OCI-LY3 (cell line): Measurements from ENCODE around the gene MCCC2.
"Not testable (repeated sequence)": the region's sequence is repeated elsewhere in the genome, so short reads cannot be mapped to it uniquely, and the experiment has no call there.

Source experiments
- H2AFZ ChIP-seq: fragments of 200-600, 300-600 bp; shearing (Covaris generic); 2 replicates; pipeline ENCODE4 v1.6.0; 2014; ENCODE audit warnings: antibody characterized with exemption, low read depth, low read length
- H3K27ac ChIP-seq: fragments of 200-600, 300-600 bp; sonication (generic); 2 replicates; pipeline ENCODE4 v1.5.1; 2014; ENCODE audit warnings: mild to moderate bottlenecking, low read length, moderate library complexity, mixed read lengths
- H3K27me3 ChIP-seq: fragments of 200-600, 300-600 bp; sonication (generic); 2 replicates; pipeline ENCODE4 v1.6.1; 2014; ENCODE audit warnings: low read depth, low read length, mixed read lengths
- H3K36me3 ChIP-seq: fragments of 200-600, 300-600 bp; sonication (generic); replicated peaks from 2 replicates; pipeline ENCODE3; 2014; ENCODE audit warnings: low read depth, low read length, mixed read lengths
- H3K4me1 ChIP-seq: fragments of 300-600, 200-600 bp; sonication (generic); 2 replicates; pipeline ENCODE4 v1.6.1; 2014; ENCODE audit warnings: low read length, mixed read lengths
- H3K4me2 ChIP-seq: fragments of 200-600, 300-600 bp; sonication (generic); 2 replicates; pipeline ENCODE4 v1.6.1; 2014; ENCODE audit warnings: low read length, mixed read lengths
- H3K4me3 ChIP-seq: fragments of 300-600, 200-600 bp; sonication (generic); 2 replicates; pipeline ENCODE4 v1.5.1; 2014; ENCODE audit warnings: antibody characterized with exemption, mild to moderate bottlenecking, low read length, moderate library complexity
- H3K79me2 ChIP-seq: fragments of 300-600, 200-600 bp; shearing (Covaris generic); 2 replicates; pipeline ENCODE4 v1.6.1; 2014; ENCODE audit warnings: mild to moderate bottlenecking, low read length, mixed read lengths
- H3K9ac ChIP-seq: fragments of 300-600, 200-600 bp; shearing (Covaris generic); 2 replicates; pipeline ENCODE4 v1.6.0; 2014; ENCODE audit warnings: mild to moderate bottlenecking, low read length, moderate library complexity
- H3K9me3 ChIP-seq: fragments of 200-600, 300-600 bp; shearing (Covaris generic); 2 replicates; pipeline ENCODE4 v1.6.1; 2014; ENCODE audit warnings: low read length, mixed read lengths; ENCODE audit not compliant: insufficient read depth
- H4K20me1 ChIP-seq: fragments of 200-600, 300-600 bp; sonication (generic); 2 replicates; pipeline ENCODE4 v1.6.1; 2016; ENCODE audit warnings: low read length, mixed read lengths; ENCODE audit not compliant: insufficient read depth
- EZH2phosphoT487 ChIP-seq: fragments of 200-600 bp; shearing (Covaris generic); IDR thresholded peaks from 2 replicates; pipeline ENCODE4 v1.6.1; 2018; ENCODE audit warnings: antibody characterized with exemption, mixed run types, low read depth
- TF ChIP-seq, protein P1 (sequence below): fragments of 200-600, 300-600 bp; sonication (generic); IDR thresholded peaks from 2 replicates; pipeline ENCODE4 v1.5.1; 2014; ENCODE audit warnings: antibody characterized with exemption, low read length, low read depth

The MCCC2 gene

DNA sequence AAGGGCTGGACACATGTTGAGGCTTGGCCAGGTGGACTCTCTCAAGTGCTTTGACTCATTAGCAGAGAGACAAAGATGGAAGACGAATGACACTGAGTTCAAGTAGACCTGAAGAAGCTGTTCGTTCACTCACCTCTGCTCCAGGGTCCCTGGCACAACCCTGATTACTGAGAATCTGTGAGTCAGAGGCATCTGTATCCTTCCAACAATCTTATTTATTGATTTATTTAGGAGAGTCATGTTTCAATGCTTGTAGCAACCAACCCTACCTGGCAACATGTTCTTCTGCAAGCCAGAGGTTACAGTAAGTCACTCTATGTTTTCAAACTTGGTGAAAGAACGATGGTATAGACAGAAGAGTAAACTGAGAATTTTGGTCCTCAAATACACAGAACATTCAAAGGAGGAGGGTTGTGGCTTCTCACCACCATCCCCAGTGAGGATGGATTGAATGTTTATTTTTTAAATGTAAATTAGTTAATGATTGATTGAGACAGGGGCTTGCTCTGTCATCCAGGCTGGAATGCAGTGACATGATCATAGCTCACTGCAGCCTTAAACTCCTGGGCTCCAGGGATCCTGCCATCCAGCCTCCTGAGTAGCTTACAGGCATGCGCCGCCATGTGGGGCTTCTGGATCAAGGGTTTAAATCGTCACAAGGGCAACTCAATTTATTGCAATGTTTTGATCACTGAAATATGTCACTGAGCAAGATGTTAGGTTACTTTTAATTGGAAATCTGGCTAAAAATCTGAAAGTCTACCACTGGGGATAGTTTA, 76.2 kb downstream of the MCCC2 start:
- H4K20me1 ChIP-seq, result no peaks in the 10 kb centered on the region
- H3K36me3 ChIP-seq, result no peaks in the 10 kb centered on the region
- no peaks in the 10 kb centered on the region for H3K27me3 ChIP-seq
- TF ChIP-seq, protein P1, sequence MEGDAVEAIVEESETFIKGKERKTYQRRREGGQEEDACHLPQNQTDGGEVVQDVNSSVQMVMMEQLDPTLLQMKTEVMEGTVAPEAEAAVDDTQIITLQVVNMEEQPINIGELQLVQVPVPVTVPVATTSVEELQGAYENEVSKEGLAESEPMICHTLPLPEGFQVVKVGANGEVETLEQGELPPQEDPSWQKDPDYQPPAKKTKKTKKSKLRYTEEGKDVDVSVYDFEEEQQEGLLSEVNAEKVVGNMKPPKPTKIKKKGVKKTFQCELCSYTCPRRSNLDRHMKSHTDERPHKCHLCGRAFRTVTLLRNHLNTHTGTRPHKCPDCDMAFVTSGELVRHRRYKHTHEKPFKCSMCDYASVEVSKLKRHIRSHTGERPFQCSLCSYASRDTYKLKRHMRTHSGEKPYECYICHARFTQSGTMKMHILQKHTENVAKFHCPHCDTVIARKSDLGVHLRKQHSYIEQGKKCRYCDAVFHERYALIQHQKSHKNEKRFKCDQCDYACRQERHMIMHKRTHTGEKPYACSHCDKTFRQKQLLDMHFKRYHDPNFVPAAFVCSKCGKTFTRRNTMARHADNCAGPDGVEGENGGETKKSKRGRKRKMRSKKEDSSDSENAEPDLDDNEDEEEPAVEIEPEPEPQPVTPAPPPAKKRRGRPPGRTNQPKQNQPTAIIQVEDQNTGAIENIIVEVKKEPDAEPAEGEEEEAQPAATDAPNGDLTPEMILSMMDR, result no peak
- no peak for TF ChIP-seq EZH2phosphoT487
- no peaks in the 10 kb centered on the region for H3K4me1 ChIP-seq
- no peaks in the 10 kb centered on the region for H3K9me3 ChIP-seq
- H2AFZ ChIP-seq, result no peak overlapping the region
- H3K27ac ChIP-seq, result no peak overlapping the region
- no peaks in the 10 kb centered on the region for H3K79me2 ChIP-seq
- no peak overlapping the region for H3K4me2 ChIP-seq
- no peak overlapping the region for H3K9ac ChIP-seq
- no peak overlapping the region for H3K4me3 ChIP-seq

DNA sequence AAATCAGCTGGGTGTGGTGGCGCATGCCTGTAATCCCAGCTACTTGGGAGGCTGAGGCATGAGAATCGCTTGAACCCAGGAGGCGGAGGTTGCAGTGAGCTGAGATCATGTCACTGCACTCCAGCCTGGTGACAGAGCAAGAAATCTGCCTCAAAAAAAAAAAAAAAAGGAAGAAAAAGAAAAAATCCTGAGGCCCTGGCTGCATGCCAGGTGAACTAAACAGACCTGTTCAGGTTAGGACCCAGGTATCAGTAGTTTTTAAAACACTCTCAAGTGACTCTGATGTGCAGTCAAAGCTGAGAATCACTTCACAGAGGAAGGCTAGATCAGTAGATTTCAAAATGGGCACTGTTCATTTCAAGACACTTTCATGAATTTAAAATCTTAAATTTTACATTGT, 77.5 kb downstream of the MCCC2 start:
- not testable (repeated sequence) for H3K36me3 ChIP-seq, H2AFZ ChIP-seq, H3K4me2 ChIP-seq, H3K4me1 ChIP-seq, H3K9me3 ChIP-seq, H3K27ac ChIP-seq, H3K79me2 ChIP-seq, H3K27me3 ChIP-seq, H4K20me1 ChIP-seq, H3K4me3 ChIP-seq, H3K9ac ChIP-seq

DNA sequence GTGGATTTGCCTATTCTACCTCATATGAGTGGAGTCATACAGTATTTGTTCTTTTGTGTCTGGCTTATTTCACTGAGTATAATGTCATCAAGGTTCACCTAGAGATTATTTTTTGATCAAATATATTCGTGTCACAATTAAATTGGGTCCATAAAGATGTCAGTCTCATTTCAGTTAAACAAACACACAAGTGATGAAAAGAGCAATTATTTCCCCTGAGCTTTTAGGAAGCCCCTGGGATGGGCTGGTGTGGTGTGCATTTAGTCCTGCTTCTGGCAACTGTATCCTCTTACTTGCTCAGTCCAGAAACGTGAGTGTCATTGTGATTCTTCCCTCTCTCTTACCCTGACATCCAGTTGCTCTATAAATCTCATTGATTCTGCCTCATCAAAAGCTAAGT, 79.2 kb downstream of the MCCC2 start:
- no peak overlapping the region for H2AFZ ChIP-seq
- TF ChIP-seq EZH2phosphoT487, result no peak
- TF ChIP-seq, protein P1, result no peak
- H3K4me2 ChIP-seq, result no peak overlapping the region
- no peak overlapping the region for H3K9ac ChIP-seq
- no peaks in the 10 kb centered on the region for H3K79me2 ChIP-seq
- no peaks in the 10 kb centered on the region for H4K20me1 ChIP-seq
- no peak overlapping the region for H3K4me3 ChIP-seq
- H3K27ac ChIP-seq, result no peak overlapping the region
- no peaks in the 10 kb centered on the region for H3K27me3 ChIP-seq
- no peaks in the 10 kb centered on the region for H3K4me1 ChIP-seq
- no peaks in the 10 kb centered on the region for H3K9me3 ChIP-seq
- H3K36me3 ChIP-seq, result no peaks in the 10 kb centered on the region

DNA sequence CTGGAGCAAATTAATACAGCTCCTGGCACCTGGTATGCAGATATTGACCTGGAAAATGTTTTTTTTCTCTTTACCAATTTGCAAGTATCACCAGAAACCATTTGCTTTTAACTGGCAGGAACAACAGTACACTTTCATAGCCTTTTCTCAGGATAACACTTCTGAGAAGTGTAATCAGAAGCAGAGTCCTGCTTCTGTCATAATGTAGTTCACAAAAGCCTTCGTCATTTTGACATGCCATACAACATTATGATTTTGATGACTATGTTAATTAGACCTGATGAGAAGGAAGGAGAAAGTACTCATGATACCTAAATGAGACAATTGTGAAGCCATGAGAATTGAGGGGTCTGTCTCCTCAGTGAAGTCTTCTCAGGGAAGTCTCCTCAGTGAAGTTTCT, 90.8 kb downstream of the MCCC2 start:
- Histone ChIP-seq H4K20me1 (no peaks in the 10 kb centered on the region), H3K4me3 (no peak overlapping the region), H3K79me2 (no peaks in the 10 kb centered on the region), H3K27me3 (no peaks in the 10 kb centered on the region), H3K36me3 (no peaks in the 10 kb centered on the region), H2AFZ (no peak overlapping the region), H3K4me2 (no peak overlapping the region), H3K27ac (no peak overlapping the region), H3K9ac (no peak overlapping the region), H3K4me1 (no peaks in the 10 kb centered on the region), H3K9me3 (no peaks in the 10 kb centered on the region)
- TF ChIP-seq, protein P1, result no peak
- no peak for TF ChIP-seq EZH2phosphoT487
